ENCODE data around the gene GPR141.

GPR141 gene, protein sequence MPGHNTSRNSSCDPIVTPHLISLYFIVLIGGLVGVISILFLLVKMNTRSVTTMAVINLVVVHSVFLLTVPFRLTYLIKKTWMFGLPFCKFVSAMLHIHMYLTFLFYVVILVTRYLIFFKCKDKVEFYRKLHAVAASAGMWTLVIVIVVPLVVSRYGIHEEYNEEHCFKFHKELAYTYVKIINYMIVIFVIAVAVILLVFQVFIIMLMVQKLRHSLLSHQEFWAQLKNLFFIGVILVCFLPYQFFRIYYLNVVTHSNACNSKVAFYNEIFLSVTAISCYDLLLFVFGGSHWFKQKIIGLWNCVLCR

DNA sequence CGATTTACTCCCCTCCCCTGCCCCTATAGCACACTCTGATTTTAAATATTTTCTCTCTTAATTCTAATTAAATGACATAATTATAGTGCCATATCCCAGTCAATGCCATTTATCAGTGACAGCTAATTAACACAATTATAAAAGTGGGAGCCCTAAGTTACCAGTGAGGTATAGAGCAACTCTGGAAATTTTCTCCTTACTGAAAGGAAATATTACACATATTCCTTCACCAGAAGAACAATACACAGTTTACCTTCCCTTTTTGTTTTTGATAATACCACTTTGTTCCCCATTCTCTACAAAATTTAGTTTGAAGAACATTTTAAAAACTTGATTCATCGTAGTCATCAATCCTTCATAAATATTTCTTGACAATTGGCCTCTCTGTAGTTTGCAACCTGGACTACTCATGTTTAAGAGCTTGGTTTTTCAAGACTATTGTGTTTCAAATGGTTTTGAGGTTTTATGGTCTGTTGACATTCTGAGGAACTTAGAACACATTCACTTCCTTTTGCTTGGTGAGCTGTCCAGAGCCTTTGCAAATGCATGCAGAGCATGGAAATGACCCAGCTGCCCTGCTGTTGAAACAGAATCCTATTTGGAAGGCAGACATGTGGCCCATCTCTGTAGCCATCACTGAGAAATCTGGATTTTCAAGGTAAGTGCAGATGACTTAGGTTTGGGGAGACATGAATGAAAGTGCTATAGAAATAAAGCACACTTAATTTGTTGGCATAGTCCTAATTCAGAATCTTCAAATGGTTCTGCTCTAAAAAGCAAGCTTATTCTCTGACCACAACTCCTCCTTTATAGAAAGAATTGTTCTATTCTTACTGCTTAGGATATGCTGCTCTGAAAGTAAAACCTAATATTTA lies at the start of gene GPR141:
Gene GPR141 (plus strand): TSS at position 521 of the 875 bp plus-strand sequence. CDS start 56,628 bp downstream, outside the sequence.
- peak in 1 of 3 experiments; percentile 91 for DNase-seq

DNA sequence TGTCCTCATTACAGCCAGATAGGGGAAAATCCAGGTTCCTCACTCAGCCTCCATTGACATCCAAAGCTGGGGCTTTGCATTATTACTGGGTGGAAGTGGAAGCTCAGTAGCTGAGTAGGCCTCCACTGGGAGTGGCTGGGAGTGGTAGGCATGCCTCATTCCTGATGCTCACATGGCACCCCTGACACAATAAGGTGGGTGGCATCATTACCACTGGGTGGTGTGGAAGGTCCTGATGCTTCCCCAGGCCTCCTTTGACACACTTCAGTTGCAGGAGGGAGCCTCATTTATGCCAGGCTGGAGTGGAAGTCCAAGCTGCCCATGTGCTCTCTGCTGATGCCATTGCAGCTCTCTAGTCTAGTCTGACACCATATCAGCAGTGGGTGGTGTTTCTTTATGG lies 48.2 kb upstream of the GPR141 start:
- no peak for DNase-seq

DNA sequence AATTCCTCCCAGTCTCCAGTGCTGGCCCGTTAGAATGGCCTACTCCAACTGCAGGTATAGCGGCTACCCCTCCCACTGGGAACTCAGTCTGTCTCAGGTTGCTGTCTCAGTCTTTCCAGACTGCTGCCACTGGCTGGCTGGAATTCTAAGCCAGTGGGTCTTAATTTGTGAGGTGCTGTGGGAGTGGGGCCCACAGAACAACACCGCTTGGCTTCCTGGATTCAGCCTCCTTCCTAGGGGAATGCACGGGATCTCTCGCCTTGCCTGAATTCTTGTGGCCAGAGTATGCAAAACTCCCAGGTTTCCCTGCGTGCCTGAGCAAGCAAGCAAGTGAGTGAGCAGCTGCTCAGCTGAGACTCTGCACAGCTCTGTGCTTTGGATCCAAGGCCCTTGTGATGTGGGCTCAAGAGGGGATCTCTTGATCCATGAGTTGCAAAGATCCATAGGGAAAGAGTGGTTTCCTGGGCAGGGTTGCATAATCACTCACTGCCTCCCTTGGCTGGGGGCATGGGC lies 41.5 kb upstream of the GPR141 start:
- DNase-seq = no peak

DNA sequence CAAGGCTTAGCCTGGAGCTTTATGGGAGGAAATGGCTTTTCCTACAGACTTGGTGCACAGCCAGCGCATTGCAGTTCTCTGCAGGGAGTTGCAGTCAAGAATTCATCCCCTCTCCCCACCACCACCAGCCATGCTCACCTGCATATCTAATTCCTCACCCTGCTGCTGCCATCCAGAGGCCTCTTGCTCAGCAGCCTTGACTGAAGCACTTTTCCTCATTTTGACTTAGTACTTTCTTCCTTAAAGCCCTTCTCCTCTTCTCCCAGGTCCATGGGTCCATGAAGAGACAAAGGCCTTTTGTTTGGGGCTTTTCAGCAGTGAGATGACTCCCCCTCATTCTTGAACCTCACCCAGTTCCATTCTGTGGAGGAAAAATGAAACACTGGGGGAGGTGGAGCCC lies 39.7 kb upstream of the GPR141 start:
- DNase-seq = no peak

DNA sequence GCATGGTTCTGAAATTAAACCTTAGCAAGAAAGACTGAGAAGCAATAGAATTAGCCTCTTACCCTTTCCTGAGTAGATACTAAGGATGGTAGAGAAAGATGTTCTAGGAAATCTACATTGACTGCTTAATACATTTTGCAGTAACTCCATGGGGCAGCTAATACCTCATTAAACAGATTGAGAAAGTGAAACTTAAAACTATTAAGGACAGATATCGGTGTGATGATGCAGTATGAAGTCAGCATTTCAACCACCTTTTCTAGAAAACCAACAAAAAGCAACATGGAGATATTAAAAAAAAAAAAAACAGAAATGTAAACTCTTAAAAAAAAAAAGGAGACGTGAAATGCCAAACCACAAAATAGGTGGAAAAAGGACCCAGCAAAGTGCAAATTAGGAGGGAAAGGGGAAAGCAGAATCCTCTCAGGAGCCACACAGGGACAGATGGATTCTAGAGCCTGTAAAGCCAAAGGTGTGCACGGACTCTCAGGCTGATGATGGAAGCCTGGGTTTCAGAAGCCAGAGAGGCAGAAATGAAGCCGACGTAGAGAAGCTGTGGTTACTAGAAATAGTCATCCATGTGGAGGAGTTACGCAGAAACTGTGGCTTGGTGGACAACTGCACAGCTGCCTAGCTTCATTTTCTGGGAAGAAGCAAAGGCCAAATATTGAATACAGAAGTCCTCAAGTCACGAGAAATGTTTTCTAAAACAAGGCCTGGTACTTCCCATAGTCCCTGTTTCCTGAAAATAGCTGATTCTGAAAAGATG lies 38.1 kb upstream of the GPR141 start:
- no peak for DNase-seq

DNA sequence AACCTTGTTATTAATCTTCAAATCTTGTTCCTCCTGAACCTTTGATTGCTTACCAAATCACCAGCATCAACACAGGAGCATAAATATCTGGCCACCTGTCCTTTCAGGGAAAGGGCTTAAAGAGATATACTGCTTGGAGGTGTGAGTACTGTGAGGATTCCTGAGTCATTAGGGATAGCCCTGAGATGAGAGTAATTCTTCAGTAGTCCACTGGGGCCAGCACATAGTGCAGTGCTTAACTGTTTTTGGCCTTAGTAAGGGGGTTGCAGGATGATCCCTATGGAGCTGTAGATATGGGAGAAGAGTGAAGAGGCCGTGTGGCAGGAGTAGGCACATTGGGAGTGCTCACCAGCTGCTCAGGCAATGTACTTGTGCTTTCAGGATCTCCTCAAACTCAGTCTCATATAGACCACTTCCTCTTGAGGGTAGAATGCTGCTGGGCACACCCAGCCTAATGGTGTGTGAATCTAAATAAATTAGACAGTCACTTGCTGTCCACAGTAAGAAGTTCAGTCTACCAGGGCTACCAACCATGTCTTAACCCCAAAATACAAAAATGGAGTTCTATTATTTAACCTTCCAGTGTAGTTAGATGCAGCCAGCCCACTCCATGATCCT lies 26.5 kb upstream of the GPR141 start:
- DNase-seq = no peak

DNA sequence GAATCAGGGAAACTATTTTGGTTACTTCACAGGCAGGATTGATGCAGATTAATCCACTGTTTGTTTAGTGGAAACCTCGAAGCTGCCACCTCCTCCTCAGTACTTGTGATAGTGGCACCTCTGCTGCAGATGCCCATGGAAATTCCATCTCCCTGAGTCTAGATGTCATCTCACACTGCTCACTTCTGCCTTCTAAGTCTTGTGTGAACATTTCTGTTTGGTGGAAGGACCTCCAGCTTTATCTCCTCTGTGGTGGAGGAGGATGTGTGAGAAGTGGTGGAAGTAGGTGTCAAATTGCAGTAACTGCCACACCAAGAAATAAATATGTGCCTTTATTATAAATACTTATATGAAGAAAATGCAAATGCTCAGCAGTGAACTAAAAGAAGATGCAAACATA lies 25.8 kb upstream of the GPR141 start:
- no peak for DNase-seq

DNA sequence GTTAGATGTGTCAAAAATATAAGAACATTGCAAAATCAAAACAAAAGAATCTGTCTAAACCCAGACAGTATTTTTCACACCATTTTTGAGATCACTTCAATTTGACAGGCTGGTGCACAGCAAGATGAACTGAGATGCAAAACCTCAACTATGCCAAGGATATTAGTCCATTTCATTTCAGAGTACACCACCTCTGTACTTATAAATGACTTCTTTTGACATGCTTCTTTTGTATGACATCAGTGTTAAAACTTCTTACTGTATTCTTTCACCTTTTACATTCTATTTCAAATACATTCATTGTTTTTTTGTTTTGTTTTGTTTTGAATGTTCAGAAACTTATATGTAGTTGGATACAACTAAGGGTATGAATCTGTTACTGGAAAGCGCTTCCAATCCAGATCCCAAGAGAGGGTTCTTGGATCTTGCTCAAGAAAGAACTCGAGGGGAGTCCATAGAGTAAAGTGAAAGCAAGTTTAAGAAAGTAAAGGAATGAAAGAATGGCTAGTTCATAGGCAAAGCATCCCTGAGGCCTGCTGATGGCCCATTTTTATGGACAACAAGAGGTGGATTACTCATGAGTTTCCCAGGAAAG lies 23.5 kb upstream of the GPR141 start:
- DNase-seq = no peak

DNA sequence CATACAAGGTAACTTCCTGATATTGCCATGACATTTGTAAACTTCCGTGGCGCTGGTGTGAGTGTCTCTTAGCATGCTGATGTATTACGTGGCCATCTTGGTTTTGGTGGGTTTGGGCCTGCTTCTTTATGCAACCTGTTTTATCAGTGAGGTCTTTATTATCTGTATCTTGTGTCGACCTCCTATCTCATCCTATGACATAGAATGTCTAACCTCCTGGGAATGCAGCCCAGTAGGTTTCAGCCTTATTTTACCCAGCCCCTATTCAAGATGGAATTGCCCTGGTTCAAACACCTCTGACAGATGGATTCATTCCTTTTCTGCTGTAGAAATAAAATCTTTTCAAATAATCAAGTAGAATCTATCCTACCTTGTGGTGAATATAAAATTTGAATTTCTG lies 23.0 kb upstream of the GPR141 start:
- DNase-seq = no peak

DNA sequence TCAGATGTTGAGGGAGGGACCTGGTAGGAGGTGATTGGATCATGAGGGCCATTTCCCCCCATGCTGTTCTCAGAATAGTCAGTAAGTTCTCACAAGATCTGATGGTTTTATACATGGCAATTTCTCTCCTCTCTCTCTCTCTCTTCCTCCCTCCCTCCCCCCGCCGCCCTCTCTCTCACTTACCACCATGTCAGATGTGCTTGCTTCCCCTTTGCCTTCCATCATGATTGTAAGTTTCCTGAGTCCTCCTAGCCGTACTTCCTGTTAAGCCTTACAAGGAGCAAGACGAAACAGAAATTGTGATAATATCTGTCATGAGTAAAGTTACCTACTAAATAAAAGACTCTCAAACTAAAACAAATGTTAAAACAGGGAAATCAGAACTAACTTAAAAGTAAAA lies 19.9 kb upstream of the GPR141 start:
- no peak for DNase-seq

DNA sequence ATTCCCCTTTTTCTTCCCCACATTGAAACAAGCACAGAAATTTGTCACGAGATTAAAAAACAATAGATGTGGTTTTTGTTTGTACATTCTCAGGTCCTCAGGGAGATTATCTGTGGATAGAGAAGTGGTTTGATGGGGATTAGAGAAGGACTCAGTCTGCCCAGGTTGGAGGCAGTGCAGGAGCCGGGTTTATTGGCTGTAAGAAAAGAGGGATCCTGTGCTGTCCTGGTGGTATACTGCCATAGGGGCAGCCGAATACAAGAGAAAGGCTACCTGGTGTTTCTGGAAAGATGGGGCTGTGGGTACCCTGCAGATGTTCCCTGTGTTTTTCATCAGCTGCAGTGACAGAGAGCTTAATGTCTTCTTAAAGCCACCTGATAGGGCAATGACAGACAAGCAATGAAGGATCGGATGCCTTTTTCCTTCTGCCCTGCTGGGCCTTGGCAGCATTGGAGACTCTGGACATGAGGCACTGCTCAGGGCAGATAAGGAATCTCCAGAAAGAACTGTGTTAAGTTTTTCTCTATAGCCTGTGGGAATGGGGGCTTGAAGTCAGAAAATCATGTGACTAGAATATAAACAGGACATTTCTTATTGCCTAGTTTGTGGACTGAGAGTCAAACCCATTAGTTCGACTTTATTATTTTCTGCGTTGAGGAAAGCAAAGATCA lies 18.1 kb upstream of the GPR141 start:
- DNase-seq = no peak

DNA sequence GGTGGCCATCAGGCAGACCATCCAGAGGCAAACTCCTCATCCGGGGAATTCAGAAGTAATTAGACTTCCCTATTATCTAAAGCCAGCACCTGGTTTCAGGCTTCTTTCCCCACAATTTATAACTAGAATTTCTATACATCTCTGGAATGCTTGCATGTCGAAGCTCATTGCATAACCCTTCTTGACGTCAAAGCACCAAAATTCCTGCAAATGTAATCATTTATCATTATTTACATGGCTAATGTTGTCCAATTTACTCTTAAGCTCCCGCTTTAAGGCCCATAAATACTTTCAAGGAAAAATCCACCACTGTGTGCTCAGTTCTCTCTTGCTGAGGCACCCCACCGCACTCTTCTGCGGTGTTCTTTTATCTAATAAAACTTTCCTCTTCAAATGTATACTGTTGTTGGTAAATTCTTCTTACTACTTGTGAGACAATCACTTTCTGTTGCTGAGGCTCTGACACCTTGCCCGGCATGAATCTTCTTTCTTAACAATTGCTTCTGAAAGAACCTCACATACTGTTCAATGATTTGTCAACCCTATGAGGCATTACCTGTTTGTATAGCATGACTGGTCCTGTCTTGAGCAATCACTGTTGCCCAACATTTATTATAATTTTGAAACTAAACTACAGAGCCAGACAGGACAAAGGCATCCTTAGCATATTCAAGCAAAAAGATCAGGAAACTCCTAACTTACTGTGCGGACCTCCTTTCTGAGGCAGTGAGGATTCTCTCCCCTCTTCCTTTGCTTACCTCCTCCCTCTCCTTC lies 17.4 kb upstream of the GPR141 start:
- DNase-seq = no peak

DNA sequence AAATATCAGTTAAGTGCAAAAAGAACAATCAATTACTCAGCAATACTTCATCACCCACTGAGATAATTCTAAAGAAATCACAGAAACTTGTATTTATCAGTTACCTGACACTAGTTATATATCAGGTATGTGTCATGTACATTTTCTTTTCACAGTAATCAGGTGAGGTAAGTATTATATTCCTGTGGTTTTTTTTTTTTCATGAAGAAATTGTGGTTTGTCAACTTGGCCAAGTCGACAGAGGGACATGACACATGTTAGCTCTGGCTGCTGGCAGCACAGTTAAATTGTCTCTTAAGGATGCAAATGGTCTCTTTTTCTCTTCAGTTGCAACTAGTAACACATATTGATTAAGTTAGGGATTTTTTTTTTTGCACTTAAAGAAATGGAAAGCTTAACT lies 13.7 kb upstream of the GPR141 start:
- no peak for DNase-seq

DNA sequence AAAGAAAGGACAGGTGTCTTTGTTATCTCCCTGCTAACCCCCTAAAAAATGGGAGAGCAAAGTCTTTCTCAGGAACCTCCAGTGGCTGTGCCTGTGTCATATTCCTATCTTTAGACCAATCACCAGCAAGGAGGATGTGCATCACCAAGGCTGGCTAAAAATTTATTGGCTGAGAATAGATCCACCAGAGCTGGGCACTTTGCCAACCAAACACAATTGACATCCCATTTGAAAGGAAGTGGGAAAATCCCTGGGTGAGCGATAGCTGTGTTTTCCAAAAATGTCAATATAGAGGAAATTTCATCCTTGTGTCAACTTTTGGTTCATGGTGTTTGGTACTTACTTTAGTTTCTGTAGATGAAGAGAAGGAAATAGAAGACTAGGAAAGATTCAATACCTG lies 13.1 kb upstream of the GPR141 start:
- DNase-seq = no peak

DNA sequence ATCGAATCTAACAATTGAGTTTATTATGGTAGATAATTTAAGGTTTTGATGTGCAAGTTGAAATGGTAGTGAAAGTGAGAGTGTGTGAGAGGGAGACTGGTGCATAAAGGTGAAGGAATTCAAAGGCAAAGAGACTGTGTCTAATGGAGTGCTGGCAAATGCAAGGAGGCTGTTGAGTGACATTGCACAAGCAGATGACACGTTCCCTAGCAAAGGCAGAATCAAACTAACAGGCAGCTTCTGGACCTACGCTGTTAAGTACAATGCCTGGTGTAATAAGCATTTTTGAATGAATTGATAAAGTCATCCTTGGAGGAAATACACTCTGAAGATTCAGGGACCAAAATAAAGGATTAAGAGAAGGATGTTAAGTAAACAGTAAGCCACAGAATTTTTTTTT lies 11.7 kb upstream of the GPR141 start:
- DNase-seq = no peak

DNA sequence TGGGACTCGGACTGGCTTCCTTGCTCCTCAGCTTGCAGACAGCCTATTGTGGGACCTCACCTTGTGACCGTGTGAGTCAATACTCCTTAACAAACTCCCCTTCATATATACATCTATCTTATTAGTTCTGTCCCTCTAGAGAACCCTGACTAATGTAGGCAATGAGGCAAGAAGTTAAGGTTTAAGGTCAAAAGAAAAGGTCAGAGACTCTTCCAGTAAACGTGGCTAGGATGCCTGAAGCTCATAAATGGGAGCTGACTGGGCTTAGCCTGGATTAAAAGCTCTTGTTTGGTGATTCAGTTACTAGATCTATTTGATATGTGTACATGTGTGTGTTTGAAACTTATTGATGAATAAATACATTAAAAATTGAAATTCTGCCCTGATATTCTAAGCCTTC lies 10.6 kb upstream of the GPR141 start:
- no peak for DNase-seq

DNA sequence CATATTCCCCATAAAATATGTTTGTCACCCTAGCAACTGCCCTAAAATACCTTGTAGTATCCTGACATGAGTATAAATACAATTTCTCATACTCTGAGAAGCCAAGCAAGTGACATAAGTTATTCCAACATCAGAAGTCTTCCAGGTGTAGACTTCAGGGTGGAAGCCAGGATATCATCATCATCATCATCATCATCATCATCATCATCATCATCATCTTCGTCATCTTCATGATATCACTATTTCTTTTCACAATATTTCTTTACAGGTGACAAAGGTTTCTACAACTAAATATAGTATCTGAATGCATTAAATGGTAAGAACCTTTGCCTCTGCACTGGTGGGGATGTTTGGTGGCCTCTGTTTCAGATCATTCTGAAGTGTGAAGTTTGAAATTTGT lies 10.0 kb upstream of the GPR141 start:
- no peak for DNase-seq

DNA sequence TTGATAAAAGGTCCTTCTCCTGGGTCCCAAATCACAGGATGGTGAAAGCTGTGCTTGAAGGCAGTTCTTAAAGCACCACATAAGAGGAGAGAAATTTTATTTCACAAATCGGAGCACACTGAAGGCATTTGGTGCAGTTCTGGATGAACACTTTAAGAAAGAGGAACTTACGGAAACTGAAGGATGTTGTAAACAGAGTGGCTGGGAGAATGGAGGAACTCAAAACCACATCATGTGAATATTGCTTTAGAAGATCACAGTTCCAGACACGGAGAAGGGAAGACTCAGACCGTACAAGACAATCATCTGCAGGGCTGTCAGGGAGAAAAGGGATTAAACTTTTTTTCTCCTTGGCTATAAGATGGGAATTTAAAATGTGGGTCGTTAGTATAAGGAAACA lies 9.0 kb upstream of the GPR141 start:
- no peak for DNase-seq

DNA sequence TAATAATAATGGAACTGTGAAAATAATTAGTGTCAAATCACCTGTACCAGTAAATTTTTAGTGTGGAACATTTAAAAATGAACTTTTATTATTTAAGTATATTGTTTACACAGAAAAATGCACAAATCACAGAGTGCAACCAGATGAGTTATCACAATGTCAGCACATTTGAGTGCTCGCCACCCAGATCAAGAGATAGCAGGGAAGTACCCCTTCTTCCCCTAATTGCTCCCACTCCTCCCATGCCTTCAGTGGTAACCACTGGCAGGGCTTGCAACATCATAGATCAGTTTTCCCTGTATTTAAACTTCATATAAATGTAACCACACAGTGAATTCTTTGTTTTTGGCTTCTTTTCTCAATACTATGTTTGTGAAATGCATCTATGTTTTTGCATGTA lies 7.8 kb upstream of the GPR141 start:
- no peak for DNase-seq

DNA sequence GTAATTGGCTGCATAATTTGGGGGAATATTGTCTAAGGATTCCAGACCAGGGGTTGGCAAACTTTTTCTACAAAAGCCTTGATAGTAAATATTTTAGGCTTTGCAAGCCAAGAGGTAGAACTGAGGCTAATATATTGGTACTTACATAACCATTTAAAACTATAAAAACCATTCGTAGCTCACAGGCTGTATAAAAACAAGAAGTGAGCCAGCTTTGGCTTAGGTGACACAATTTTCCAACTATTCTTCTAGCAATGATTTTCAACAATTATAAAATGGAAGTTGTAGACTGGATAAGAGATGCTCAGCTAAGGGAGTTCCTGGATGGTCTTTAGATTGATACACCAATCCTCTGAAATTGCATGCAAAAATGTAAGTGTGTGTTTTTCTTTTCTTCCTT lies 1.4 kb downstream of the GPR141 start:
- DNase-seq = no peak
